Ramos (cell line): ENCODE data around the gene CUL1.

Experiments used
- in situ Hi-C: fragments of 300-500 bp; cut with MboI; formaldehyde crosslinking; loops from one replicate; pipeline ENCODE4 v1.14.3; 2022; ENCODE audit warnings: low sequenced_read_pairs; ENCODE audit not compliant: unreplicated experiment

Gene CUL1

DNA sequence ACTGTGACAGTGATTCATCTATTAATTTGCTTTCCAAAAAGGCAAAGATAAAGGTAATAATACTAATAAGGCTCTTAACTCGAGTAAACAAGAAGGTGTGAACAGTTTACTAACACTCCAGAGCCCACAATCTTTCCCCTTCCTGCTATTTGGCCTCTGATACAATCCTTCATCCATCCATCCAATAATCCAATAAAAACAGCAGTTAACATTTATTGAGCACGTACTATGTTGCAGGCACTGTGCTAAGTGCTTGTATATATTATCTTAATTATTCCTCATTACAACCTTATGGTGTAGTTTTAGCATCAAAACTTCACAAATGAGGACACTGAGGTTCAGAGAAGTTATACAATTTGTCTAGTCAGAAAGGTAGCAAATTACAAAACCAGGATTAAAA, 135.9 kb downstream of the CUL1 start:
- in situ Hi-C loops = no loop called here

DNA sequence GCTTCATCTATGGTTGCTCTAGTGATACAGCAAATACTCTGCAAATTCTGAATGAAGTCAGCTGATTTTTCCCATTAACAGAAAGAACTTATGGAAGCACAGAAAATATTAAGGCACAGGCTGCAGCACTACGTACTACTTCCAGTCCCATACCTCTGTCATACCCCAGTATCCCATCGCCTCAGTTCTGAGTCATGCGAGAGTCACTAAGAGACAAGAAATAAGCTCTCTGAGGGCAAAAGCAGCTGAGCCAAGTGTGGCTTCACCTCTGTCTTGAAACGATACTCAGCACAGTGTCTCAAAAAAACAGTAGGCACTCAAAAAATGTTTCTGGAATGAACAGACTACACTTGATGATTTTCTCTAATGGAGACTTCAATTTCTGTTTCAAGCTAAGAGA, 137.2 kb downstream of the CUL1 start:
- in situ Hi-C loops = no loop called here

GRCh38 chr7:148838905-148839304, 140.2 kb downstream of the CUL1 start:
- in situ Hi-C loops = no loop called here

DNA sequence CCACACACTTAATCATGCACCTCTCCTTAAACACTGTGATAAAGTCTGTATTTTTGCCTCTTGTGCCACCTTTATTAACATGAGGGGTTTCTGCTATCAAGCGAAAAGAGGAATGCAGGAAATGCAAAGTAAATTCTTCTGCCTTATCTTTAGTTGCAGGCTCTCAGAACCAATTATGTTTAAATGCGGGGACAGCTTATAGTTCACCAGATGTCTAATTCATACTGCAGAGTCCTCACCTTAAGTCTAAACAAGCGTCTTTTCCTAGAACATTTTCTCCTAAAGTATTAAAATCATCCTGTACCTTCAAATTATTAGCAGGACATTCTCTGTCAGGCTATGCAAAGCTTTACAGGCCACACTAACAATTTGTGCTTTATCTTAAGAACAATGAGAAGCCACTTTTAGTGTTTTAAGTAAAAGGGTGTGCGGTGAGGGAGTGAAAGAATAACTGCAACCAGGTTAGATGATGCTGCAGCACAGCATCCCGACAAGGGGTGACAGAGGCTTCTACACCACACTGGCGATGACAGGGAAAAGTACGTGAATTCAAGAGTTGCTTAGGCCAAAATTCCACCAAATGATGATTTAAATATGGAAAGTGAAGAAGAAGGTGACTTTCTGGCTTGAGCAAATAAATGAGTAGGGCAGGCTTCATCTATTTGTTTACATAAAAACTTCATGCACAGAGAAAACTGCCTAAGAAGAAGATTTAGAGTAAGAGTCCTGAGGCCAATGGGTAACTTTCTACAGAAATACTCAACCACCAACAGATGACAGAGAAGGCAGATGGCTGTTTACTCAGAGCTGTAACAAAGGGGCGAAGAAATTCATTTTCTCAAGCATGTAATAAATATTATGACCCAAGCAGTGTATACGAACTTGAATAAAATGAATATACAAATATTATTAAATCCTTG, 149.4 kb downstream of the CUL1 start:
- in situ Hi-C loops = no loop called here

DNA sequence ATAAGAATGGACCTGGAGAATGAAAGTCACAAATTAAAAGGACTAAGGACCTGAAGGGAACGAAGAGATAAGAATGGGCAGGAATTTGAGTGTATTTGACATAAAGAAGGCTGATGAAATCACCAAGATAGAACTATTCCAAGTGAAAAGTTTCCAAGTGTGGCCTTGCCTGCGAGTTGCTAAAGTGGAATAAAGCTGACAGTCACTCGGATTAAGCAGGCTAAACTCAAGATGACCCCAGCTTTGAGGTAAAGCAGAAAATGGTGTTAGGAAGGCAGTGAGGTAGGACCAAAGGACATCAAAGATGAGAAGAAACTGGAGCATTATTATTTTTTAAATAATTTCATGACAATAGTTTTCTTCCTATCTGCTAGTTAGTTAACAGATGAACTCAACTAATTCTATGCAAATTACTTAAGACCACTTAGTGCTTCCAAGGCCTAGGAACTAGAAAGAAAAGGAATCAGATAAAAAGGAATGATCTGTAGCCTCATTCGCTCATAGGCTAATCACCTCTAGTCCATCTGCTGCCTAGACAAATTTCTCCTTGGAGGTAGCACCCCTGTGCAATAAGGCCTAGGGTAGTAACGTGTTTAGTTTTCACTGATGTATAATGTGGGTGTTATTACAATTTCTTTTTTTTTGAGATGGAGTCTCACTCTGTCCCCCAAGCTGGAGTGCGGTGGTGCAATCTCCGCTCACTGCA, 150.8 kb downstream of the CUL1 start:
- in situ Hi-C loops = no loop called here

DNA sequence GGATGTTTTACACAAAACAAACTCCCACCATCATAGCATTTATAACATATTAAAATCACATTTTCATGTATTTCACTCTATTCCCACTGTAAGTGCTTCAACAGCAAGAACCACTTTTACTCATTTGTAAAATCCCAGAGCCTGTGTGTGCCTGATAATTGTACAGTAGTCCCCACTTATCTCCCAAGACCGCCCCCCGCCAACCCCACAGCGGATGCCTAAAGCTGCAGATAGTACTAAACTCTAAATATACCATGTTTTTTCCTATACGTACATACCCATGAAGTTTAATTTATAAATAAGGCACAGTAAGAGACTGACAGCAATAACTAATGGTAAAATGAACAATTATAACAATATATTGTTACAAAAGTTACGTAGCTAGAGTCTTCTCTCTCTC, 151.9 kb downstream of the CUL1 start:
- in situ Hi-C loops = no loop called here
